GM12801 (cell line): ENCODE results near the gene AFDN.

Experiments
- CTCF ChIP-seq: IDR thresholded peaks from one replicate; pipeline ENCODE4 v1.5.1; 2011; ENCODE audit warnings: control low read depth; ENCODE audit not compliant: insufficient read length; ENCODE audit errors: extremely low read depth

AFDN gene

GRCh38 chr6:167910007-167910406 is 83.3 kb downstream of the AFDN start:
- TF ChIP-seq CTCF = no peak

- TF ChIP-seq CTCF = no peak
These were observed 83.9 kb downstream of the AFDN start for GRCh38 chr6:167910652-167911051.

- no peak for TF ChIP-seq CTCF
These were observed 85.8 kb downstream of the AFDN start for GRCh38 chr6:167912494-167912893.

GRCh38 chr6:167913699-167914098 is 87.0 kb downstream of the AFDN start:
- no peak for TF ChIP-seq CTCF

- TF ChIP-seq CTCF = no peak
These were observed 88.4 kb downstream of the AFDN start for GRCh38 chr6:167915139-167915538.

GRCh38 chr6:167917551-167918154 is 90.9 kb downstream of the AFDN start:
- no peak for TF ChIP-seq CTCF

GRCh38 chr6:167918548-167919278 is 92.0 kb downstream of the AFDN start:
- TF ChIP-seq CTCF = no peak
